CD4-positive, alpha-beta T cell treated with Interleukin-15 for 1 hour (primary cell): ENCODE measurements around the gene WDR88.
"Not testable (repeated sequence)": the region's sequence is repeated elsewhere in the genome, so short reads cannot be mapped to it uniquely, and the experiment has no call there.

ENCODE experiments used
- DNase-seq: peaks from one replicate; pipeline ENCODE4 v3.0.0-alpha.2; 2020

Gene WDR88

DNA sequence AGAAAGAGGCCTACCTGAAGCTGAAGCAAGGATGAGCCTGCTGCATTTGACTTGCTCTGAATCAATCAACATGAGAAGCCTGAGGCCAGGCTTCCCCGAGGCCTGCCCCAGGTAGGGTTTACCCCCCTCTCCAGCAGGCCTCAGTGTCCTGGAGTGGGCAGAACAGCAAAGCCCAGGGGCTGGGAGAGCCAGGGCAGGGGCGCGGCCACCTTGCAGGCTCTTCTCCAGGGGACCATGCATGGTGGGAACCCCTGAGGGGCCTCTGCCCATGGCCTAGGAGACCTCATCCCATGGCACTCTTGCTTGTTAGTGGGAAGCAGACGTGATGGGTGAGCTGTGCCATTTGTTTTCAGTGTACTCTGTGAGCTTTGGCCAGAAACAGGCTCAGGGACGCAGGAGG is 42.3 kb downstream of the WDR88 start:
- no peak for DNase-seq

DNA sequence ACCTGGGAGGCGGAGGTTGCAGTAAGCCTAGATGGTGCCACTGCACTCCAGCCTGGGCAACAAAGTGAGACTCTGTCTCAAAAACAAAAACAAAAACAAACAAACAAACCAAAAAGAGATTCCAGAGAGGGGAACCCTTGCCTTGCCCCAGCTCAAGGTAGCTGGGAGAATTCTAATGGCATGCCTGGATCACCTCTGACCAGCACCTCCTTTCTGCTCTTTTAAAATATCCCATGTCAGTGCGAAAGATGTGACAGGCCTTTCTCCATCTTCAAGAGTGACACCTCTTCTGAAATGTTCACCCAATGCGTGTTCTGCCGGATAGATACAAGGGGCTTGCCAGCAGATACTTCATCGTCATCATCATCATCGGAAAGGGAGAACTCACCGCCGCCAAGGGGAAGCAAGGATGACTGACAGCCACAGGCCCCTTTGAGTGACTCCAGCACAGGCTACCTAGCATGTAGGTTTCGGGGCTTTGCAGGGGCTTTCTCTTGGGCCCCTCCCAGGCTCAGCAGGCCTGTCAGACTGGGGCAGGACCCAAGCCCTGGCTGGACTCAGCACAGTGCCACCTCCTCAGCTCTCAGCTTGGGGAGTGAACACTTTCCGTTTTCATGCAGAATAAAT is 43.4 kb downstream of the WDR88 start:
- no peak for DNase-seq

DNA sequence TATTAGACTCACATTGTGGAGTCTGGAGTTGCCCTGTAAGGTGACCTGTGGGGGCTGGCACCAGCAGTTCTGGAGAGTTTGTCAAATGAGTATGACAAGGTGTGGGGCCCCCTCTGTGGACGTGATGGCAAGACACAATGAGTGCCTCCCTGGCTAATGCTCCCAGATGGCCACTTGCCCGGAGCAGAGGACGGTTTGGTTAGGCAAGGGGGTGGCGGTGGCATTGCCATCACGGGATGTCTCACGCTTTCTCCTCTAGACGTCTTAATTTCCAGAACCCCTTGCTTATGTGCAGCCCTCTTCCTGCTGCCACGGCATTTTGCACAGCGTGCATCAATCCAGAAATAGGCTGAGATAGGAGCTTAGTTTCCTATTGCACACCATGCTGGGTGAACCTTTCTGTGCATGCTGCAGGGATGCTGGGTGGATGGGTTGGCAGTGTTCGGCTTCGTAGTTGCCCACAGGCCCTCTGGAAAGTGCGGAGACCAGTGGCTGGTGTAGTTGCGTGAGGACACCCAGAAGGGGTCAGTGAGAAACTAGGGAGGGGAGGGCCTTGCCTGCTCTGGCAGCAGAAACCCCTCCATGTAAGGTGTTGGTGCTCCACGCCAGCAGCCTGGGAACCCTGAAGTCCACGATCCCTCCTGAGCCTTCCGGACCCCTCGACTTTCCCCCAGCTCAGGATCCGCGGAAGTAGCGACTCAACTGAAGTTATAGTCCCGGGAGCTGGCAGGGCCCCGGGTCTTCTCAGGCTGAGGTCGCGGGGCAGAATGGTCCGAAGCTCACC is 44.2 kb downstream of the WDR88 start:
- DNase-seq: no peak

DNA sequence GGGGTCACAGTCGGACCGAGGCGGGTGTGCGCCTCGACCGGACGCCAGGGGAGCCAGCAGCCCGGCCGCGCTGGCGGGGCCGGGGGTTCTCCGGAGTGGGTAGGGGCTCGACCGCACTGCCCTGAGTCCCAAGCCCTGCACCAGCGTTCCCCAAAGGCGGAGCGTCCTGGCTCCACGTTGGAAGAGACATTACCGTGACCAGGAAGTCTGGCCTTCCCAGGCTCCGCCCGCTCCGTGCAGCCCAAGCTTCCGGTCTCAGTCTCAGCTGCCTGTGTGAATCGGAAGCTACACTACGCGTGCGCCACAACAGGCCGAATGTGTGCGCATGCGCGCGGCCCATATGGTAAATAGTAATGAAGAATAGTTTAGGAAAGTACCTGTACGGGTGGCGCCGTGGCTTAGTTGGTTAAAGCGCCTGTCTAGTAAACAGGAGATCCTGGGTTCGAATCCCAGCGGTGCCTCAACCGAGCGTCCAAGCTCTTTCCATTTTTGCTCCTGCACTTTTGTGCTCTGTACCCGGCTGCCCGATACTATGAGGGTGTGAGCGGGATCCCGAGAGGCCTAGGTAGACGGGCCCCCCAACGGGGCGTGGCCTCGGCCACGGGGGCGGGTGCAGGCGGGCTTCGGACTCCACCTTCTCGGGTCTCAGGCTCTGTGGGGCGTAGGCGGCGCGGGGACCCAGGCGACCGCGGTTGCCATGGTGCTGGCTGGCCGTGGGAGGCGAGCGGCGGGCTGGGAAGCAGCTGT is 44.9 kb downstream of the WDR88 start:
- peak; percentile 97 for DNase-seq

DNA sequence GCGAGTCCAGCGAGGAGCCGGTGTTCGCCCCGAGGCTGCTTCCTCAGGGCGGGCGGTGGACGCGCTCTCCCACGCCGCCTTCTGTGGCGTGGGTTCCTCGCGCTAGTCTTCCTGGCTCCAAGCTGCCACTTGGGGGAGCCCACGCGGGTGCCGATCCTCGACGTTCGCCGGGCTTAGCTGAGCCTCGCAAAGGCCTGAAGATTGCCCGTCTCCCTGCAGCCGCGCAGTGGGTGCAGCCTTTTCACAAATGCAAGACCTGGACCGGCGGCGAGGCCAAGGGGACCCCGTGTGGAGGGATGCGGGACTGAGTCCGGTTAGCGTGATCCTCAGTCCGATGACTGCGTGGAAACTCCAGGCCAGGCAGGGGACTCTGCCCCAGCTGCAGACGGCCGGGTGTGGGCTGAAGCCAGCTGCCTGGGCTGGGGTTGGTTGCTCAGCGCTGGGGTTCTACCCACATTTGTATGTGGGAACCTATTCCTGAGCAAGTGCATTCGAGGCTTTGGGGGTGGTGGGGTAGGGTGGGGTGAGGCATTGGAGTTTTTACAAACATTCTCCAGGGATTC is 45.6 kb downstream of the WDR88 start:
- DNase-seq: peak; percentile 85

DNA sequence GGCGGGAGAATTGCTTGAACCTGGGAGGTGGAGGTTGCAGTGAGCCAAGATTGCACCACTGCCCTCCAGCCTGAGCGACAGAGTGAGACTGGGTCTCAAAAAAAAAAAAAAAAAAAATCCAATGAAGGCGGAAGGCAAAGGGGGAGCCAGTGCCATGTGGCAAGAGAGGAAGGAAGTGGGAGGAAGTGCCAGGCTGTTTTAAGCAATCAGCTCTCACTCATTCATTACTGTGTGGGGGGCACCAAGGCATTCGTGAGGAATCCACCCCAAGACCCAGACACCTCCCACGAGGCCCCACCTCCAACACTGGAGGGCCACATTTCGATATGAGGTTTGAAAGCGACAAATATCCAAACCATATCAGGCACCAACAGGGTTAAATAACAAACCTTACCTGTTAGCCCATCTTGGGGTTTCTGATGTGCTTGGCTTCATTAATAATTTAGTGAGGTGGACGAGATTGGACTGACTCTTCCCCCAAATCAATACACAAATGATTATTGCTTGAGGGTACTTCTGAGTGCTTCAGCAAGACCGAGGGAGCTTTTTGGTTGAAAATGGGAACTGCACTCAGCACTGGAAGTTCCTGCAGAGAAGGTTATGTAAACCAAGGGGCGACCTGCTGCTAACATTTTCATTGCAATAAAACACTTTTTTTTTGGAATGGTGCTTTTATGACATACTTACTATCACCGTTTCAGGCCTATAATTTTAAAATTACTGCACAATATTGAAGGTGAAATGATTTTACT is 54.7 kb downstream of the WDR88 start:
- DNase-seq: no peak

DNA sequence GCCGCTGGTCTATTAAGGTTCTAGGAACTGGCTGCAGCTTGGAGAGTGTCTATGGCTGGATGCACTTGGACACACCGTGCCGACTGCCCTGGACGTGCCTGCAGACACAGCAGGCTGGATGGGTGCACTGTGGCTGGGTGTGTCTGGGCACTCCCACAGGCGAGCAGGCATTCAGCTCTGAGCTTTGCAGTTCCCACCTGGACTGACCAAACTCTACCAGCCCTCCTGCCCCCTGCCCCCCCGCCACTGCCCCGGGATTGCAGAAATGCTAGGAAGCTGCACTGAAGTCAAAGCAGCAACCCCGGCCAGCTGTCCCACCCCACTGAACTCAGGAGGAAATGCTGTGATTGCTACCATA is 55.2 kb downstream of the WDR88 start:
- DNase-seq: no peak

DNA sequence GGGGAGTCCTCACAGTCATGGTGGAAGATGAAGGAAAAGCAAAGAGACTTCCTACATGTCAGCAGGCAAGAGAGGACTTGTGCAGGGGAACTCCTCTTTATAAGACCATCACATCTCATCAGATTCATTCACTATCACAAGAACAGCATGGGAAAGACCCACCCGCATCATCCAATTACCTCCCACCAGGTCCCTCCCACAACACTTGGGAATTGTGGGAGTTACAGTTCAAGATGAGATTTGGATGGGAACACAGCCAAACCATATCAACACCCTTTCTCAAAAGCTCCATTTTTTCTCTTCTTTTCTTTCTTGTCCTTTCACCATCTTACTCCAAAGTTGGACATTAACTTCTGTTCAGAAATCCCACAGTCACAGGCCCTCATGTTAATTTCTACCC is 57.5 kb downstream of the WDR88 start:
- no peak for DNase-seq

DNA sequence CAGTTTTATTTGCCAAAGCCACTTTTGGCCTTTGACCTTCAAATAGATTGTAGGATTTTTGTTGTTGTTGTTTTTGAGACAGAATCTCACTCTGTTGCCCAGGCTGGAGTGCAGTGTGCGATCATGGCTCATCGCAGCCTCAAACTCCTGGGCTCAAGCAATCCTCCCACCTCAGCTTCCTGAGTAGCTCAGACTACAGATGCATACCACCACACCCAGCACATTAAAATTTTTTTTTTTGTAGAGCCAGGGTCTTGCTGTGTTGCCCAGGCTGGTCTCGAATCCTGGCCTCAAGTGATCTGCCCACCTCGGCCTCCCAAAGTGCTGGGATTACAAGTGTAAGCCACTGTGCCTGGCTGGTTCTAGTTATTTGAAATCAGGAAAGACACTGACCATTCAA is 59.2 kb downstream of the WDR88 start:
- DNase-seq: not testable (repeated sequence)

DNA sequence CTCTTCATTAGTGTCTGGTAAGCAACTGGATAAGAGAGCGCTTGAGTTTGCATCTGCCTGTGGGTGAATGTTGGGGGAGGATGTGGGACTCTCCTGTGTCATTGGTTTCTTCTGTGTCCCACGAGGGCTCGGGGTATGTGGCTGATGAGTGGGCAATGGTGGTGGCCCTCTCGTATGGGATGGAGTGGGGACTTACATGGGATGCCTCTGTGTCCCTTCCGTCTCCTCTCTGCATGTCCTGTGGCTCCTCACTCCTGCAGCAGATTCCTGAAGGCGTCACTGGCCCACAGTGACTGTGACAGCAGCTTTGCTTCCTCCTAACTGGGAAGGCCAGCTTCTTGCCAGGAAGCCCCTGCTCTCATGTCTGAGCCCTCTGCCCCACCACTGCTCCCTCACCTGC is 59.6 kb downstream of the WDR88 start:
- peak; percentile 11 for DNase-seq

DNA sequence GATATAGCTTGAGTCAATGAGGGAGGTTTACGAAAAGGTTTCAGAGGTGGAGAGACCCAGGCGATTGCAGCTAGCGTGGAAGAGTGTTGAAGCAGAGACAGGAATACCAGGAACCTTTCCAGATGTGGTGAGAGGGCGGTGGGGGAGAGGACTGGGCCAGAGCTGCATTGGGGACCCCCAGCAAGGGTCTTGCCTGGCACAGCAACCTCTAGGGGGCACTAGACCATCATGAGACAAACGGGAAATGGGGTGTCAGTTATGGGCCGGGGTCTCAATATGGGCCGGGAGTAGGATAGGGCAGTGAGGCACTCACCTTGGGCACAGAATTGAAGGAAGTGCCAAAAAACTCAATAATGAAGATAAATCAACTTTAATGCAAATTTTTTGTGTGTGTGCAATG is 60.1 kb downstream of the WDR88 start:
- no peak for DNase-seq

DNA sequence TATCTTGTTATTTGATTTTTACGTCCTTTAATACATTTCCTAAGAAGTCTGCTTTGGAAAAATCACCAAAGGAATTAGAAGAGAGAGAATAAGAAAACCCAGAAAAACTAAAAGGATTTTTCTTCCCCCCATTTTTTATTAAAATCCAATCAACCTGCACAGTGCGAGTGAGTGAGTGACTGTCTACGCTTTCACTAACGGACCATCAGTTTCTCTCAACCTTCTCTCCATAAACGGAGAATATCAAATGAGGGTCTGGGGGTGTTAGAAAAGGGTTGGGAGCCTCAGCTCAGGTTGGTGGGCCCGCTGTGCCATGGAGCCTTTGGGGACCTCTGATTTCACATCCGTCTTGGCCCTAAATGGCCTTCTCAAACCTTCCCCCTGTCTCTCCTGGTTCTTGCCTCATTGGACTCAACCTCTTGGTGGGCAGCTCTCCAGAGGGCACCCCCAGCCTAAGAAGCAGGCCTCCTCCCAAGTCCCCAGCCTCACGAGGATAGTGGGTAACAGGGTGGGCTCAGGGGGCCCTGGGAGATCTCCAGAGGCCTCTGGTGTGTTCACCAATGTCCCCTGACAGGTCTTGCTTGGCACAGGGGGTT is 61.5 kb downstream of the WDR88 start:
- DNase-seq: no peak

DNA sequence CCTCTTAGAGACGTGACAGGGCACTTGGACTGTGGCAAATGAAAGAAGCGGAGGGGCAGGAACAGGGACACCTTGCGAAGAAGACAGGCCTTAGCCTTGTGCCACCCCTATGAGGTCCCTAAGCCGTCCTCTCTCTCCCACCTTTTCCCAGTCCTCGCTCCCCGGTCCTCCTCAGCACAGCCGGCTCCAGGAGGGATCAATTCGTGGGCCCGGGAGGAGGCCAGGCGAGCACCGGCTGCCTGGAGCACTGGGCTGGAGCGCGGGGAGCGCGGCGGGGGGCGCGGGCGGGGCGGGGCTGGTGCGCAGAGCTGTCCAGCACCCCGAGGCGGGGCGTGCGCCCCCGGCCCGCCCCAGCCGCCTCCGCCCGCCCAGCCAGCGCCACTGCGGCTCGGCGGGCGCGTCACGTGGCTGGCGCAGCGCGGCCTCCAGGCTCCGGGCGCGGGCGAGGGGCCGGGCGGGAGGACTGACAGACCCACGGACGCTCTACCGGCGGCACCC is 62.0 kb downstream of the WDR88 start, which contains the start of gene LRP3:
Gene LRP3 (plus strand): TSS at position 466 of the 498 bp plus-strand sequence. CDS start 456 bp downstream, outside the sequence.
- no peak for DNase-seq

DNA sequence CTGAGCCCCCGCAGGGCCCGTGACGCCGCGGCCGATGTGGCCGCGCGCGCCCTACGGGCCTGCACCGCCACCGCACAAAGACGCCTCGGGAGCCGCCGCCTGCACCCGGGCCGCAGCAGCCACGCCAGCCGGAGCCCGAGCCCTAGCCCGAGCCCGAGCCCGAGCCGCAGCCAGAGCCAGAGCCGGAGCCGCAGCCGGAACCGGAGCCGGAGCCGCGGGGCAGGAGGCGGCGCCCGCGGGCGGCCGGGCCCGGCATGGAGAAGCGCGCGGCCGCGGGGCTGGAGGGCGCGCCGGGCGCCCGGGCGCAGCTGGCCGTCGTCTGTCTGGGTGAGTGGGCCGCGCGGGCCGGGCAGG is 62.6 kb downstream of the WDR88 start:
- DNase-seq: no peak

DNA sequence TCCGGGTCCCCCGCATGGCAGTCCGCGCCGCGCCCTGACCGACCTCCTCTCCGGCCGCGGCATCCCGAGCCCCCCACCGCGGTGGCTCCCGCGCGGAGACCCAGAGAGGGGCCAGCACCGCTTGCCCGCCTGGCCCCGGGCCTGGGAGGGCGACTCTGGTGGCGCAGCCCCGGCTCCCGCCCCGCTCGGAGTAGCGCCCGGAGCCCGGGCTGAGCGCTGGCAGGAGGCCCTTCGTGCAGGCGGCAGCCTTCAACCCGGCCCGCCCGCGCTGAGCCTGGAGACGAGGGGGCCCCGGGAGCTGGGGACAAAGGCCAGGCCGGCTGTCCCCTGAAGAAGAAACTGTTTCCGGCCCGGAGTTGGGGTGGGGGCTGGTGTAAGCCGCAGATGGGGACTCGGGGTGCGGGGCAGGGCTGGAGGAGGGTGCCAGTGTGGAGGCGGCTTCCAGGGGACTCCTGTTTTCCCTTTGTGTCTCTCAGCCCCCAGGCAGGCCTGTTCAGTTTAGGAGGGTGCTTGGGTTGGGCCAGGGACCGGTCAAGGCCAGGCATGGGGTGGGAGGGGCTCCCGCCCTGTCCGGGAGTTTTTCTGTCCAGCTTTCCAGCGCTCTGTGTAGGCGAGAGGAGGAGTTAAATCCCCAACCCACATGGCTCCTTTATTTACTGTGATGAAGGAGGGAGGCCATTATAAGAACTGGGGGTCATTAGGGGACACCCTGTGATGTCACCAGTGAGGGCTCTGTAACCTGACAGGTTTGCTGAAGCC is 63.2 kb downstream of the WDR88 start:
- no peak for DNase-seq

DNA sequence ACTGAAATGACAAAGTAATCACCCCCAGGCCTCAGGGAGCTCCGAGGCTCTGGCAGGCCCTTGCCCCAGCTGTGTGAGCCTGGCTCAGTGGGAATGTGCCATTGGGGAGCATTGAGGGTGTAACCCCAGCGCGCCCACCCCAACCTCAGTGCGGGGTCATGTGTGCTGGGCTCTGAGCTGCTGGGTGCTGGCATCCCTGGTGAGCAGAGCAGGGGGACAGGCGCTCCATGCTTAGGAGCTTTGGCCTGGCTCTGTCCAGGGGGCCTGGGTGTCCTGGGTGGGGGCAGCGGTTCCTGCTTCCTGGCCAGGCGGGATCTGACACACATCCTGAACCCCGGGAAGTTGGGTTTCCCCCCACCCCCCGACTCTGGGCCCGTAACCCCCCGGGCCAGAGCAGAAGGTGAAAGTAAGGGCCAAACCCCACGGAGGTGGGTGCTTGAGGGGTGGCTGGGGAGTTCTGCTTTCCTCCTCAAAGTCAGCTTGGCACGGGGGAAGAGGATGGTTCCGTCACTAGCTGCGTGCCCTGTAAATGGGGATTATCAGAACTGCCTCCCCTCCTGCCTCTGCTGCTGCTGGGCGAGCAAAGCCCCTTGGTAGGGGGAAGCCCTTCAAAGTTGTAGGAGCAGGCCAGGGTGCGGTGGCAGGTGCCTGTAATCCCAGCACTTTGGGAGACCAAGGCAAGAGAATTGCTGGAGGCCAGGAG is 63.9 kb downstream of the WDR88 start:
- no peak for DNase-seq

DNA sequence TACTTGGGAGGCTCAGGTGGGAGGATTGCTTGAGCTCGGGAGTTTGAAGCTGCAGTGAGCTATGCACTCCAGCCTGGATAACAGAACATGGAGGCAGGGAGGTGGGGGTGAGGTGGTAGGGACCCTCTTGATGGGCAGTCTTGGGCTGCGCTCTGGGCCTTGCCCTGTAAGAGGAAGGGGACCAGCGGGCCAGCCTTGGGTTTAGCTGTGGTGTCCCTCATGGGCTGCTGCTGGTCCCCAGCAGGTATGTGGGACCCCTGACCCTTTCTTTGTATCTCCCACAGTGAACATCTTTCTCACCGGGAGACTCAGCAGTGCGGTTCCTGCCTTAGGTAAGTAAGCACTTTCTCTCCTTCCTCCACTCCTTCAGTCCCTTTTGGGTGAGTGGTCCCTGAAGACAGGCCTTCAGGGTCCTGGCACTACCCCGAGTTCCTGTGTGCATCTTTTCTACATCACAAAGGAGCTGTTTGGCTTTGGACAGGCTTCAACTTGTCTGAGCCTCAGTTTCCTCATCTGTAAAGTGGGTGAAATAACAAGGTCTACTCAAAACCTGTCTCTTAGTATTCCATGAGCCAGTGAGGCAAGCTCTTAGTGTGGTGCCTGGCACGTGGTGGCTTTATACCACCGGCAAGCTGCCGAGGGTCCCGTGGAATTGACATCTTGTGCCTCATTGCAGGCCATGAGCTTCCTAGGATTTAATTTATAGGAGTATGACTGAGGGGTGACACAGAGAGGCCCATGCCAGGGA is 64.7 kb downstream of the WDR88 start:
- no peak for DNase-seq

DNA sequence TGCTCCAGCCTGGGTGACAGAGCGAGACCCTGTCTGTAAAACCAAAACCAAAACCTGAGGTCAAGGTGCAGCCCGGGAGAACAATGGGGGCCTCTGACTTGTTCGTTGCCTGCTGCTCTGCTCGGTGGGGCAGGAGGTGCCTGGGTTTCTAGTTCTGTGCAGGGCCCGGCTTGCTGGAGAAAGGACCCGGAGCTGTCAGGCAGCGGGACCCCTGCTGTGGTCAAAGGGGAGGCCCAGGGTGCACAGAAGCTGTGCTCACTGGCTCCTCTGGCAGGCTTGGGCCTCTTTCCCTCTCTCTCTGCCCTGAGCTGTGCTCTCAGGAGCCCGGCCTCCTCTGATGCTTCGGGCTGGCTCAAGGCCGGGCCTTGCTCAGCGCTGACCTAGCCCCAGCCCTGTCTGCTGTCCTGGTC is 65.7 kb downstream of the WDR88 start:
- no peak for DNase-seq

DNA sequence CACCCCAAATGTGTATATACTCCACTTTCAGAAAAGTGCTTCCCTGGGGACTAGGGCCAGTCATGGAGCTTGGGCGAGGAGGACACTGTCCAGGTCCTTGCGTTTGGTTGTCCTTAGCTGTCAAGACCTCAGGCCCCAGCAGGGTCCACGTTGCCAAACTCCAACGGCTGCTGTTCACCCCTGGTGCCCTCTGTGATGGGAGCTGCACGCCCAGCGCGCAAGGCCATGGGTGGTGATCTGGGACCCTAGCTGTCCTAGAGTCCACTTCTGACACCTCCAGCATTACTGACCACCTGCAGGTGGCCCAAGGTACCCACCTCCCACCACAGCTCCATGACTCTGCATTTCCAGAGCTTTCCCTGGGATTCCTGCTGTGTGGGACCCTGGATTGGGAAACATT is 66.3 kb downstream of the WDR88 start:
- no peak for DNase-seq
